H9 (cell line): ENCODE results near the gene PC. TPM values are rescaled to one million over a fixed set of nuclear protein-coding genes. Genes with fewer than 3 reads are reported as not detected.

Experiments
- DNase-seq: peaks from one replicate; pipeline ENCODE4 v3.0.0-alpha.2; 2017
- H2AFZ ChIP-seq: one replicate; pipeline ENCODE4 v1.6.1; 2013; ENCODE audit warnings: mild to moderate bottlenecking, low read length, control low read depth, moderate library complexity
- H2AK5ac ChIP-seq: 2 replicates; pipeline ENCODE4 v1.6.1; 2013; ENCODE audit warnings: low read length, control low read depth, mixed read lengths; ENCODE audit not compliant: insufficient read length
- H2BK120ac ChIP-seq: one replicate; pipeline ENCODE4 v1.6.1; 2013; ENCODE audit warnings: low read depth, mild to moderate bottlenecking, low read length, control low read depth, inconsistent platforms; ENCODE audit not compliant: poor library complexity, severe bottlenecking
- H2BK12ac ChIP-seq: 2 replicates; pipeline ENCODE4 v1.6.1; 2013; ENCODE audit warnings: low read length, control low read depth, mixed read lengths, low read depth; ENCODE audit not compliant: insufficient read length
- H2BK15ac ChIP-seq: 2 replicates; pipeline ENCODE4 v1.6.1; 2013; ENCODE audit warnings: low read depth, low read length, control low read depth
- H2BK20ac ChIP-seq: one replicate; pipeline ENCODE4 v1.6.1; 2013; ENCODE audit warnings: low read depth, mild to moderate bottlenecking, low read length, control low read depth, inconsistent platforms; ENCODE audit not compliant: poor library complexity, severe bottlenecking
- H2BK5ac ChIP-seq: 2 replicates; pipeline ENCODE4 v1.6.1; 2013; ENCODE audit warnings: low read length, control low read depth, mixed read lengths; ENCODE audit not compliant: insufficient read length
- H3K14ac ChIP-seq: 2 replicates; pipeline ENCODE4 v1.6.1; 2013; ENCODE audit warnings: low read length, control low read depth; ENCODE audit not compliant: insufficient read depth
- H3K18ac ChIP-seq: 2 replicates; pipeline ENCODE4 v1.6.1; 2013; ENCODE audit warnings: low read depth, mild to moderate bottlenecking, mixed read lengths, low read length, control low read depth; ENCODE audit not compliant: insufficient read length
- H3K23ac ChIP-seq: 2 replicates; pipeline ENCODE4 v1.6.1; 2013; ENCODE audit warnings: low read length, control low read depth, mixed read lengths, low read depth; ENCODE audit not compliant: insufficient read length
- H3K23me2 ChIP-seq: 2 replicates; pipeline ENCODE4 v1.6.1; 2013; ENCODE audit warnings: low read depth, mild to moderate bottlenecking, mixed read lengths, low read length, control low read depth; ENCODE audit not compliant: insufficient read length, poor library complexity, severe bottlenecking
- H3K27ac ChIP-seq: 2 replicates; pipeline ENCODE4 v1.5.1; 2013; ENCODE audit warnings: low read length, control low read depth, mixed read lengths, low read depth; ENCODE audit not compliant: insufficient read length
- H3K27me3 ChIP-seq: 2 replicates; pipeline ENCODE4 v1.6.1; 2013; ENCODE audit warnings: low read length, control low read depth, inconsistent platforms; ENCODE audit not compliant: insufficient read depth
- H3K4ac ChIP-seq: 2 replicates; pipeline ENCODE4 v1.6.1; 2013; ENCODE audit warnings: low read depth, mild to moderate bottlenecking, control low read depth, inconsistent platforms, low read length, moderate library complexity
- H3K4me1 ChIP-seq: 2 replicates; pipeline ENCODE4 v1.6.1; 2013; ENCODE audit warnings: low read length, control low read depth, inconsistent platforms; ENCODE audit not compliant: insufficient read depth
- H3K4me2 ChIP-seq: 2 replicates; pipeline ENCODE4 v1.6.1; 2013; ENCODE audit warnings: low read length, control low read depth, mixed read lengths; ENCODE audit not compliant: insufficient read length, insufficient read depth
- H3K56ac ChIP-seq: 2 replicates; pipeline ENCODE4 v1.6.1; 2013; ENCODE audit warnings: low read depth, mild to moderate bottlenecking, mixed read lengths, low read length, control low read depth; ENCODE audit not compliant: insufficient read length
- H3K79me1 ChIP-seq: 2 replicates; pipeline ENCODE4 v1.6.1; 2013; ENCODE audit warnings: low read depth, mild to moderate bottlenecking, moderate library complexity, low read length, control low read depth, inconsistent platforms; ENCODE audit not compliant: insufficient read depth, poor library complexity, severe bottlenecking
- H3K79me2 ChIP-seq: 2 replicates; pipeline ENCODE4 v1.6.1; 2013; ENCODE audit warnings: low read length, control low read depth, inconsistent platforms; ENCODE audit not compliant: insufficient read depth
- H3K9ac ChIP-seq: 2 replicates; pipeline ENCODE4 v1.6.1; 2013; ENCODE audit warnings: low read length, control low read depth, mixed read lengths; ENCODE audit not compliant: insufficient read length; ENCODE audit errors: extremely low read depth
- H3K9me3 ChIP-seq: one replicate; pipeline ENCODE4 v1.6.1; 2013; ENCODE audit warnings: low read depth, low read length, inconsistent platforms; ENCODE audit not compliant: control insufficient read depth
- H3T11ph ChIP-seq: one replicate; pipeline ENCODE4 v1.6.1; 2013; ENCODE audit warnings: mild to moderate bottlenecking, low read length, control low read depth, inconsistent platforms
- H4K20me1 ChIP-seq: one replicate; pipeline ENCODE4 v1.6.1; 2013; ENCODE audit not compliant: control insufficient read depth, insufficient read length, insufficient read depth
- H4K5ac ChIP-seq: 2 replicates; pipeline ENCODE4 v1.6.1; 2013; ENCODE audit warnings: low read depth, mild to moderate bottlenecking, mixed read lengths, low read length, control low read depth; ENCODE audit not compliant: insufficient read length
- H4K8ac ChIP-seq: replicated peaks from 2 replicates; pipeline ENCODE4 v1.6.1; 2013; ENCODE audit warnings: low read length, control low read depth, mixed read lengths, low read depth; ENCODE audit not compliant: insufficient read length
- H4K91ac ChIP-seq: 2 replicates; pipeline ENCODE4 v1.6.1; 2013; ENCODE audit warnings: low read depth, mild to moderate bottlenecking, moderate library complexity, mixed read lengths, low read length, control low read depth; ENCODE audit not compliant: insufficient read length
- H3K27ac Mint-ChIP-seq, 3 experiments: 2 replicates in 2 of 3; 3 replicates in 1 of 3; pipeline ENCODE4 v1.8.0; 2020 to 2021; ENCODE audit warnings: mixed read lengths in 3 of 3, mild to moderate bottlenecking in 1 of 3, moderate library complexity in 1 of 3
- H3K27me3 Mint-ChIP-seq: 2 replicates; pipeline ENCODE4 v1.8.0; 2021; ENCODE audit warnings: low read depth, mild to moderate bottlenecking, moderate library complexity, mixed read lengths
- H3K36me3 Mint-ChIP-seq, 3 experiments: 2 replicates in 2 of 3; 3 replicates in 1 of 3; pipeline ENCODE4 v1.8.0; 2020 to 2021; ENCODE audit warnings: low read depth in 3 of 3, mixed read lengths in 3 of 3; ENCODE audit not compliant: insufficient read depth in 1 of 3
- H3K4me1 Mint-ChIP-seq, 2 experiments: 2 replicates each; pipeline ENCODE4 v1.8.0; 2020; ENCODE audit warnings: mixed read lengths in 2 of 2
- H3K4me3 Mint-ChIP-seq, 2 experiments: 2 replicates in 1 of 2; 3 replicates in 1 of 2; pipeline ENCODE4 v1.8.0; 2020 to 2021; ENCODE audit warnings: mild to moderate bottlenecking in 2 of 2, mixed read lengths in 2 of 2, moderate library complexity in 1 of 2
- H3K9me3 Mint-ChIP-seq, 2 experiments: 2 replicates in 1 of 2; 3 replicates in 1 of 2; pipeline ENCODE4 v1.8.0; 2020; ENCODE audit warnings: mild to moderate bottlenecking in 2 of 2, mixed read lengths in 2 of 2, moderate library complexity in 1 of 2
- CTCF ChIP-seq: fragments of 200-600 bp; sonication (generic); conservative IDR thresholded peaks from 3 replicates; pipeline ENCODE4 v1.8.0; 2021; ENCODE audit warnings: antibody characterized with exemption, mild to moderate bottlenecking
- WGBS: extraction: QIAGEN DNeasy Blood & Tissue Kit; methylation state at CpG from one replicate; pipeline ENCODE4 v1.1.7; 2013; ENCODE audit warnings: missing lambda C conversion rate, low lambda C conversion rate, mixed read lengths; ENCODE audit not compliant: insufficient read length; ENCODE audit errors: extremely low coverage; 5-methylcytosine and 5-hydroxymethylcytosine counted together
- total RNA-seq: library from RNA; stranded (reverse); gene quantifications from 2 replicates; pipeline ENCODE4 v1.2.1, GENCODE V29; 2021

The PC gene
- total RNA-seq, 1 experiment from 2014 or later: 32.6 TPM

- no peak overlapping the region for H3K4ac ChIP-seq
- H3K56ac ChIP-seq: no peak overlapping the region
- Mint-ChIP-seq H3K36me3 (peaks cover 13 to 56% (median 37%) of the 10 kb centered on the region in 3 experiments), H3K9me3 (no peaks in the 10 kb centered on the region), H3K4me1 (peaks cover 14 to 16% of the 10 kb centered on the region in 2 experiments), H3K27me3 (peaks cover 2% of the 10 kb centered on the region; the same call in 1 of the 2 replicates), H3K4me3 (peak overlapping the region; percentile 91 to 95), H3K27ac (no peak overlapping the region)
- H2BK120ac ChIP-seq: no peak overlapping the region
- H2BK15ac ChIP-seq: no peak overlapping the region
- peak overlapping the region; percentile 62 for H3K9ac ChIP-seq
- H4K20me1 ChIP-seq: no peaks in the 10 kb centered on the region
- H2BK12ac ChIP-seq: no peak overlapping the region
- no peak for DNase-seq
- H3K4me1 ChIP-seq: no peaks in the 10 kb centered on the region
- no peak overlapping the region for H2AFZ ChIP-seq
- H3K14ac ChIP-seq: no peak overlapping the region
- H2AK5ac ChIP-seq: no peak overlapping the region
- peaks cover 5% of the 10 kb centered on the region for H3K23me2 ChIP-seq
- H3K27me3 ChIP-seq: no peaks in the 10 kb centered on the region
- H3K9me3 ChIP-seq: no peaks in the 10 kb centered on the region
- H4K8ac ChIP-seq: no peak overlapping the region
- no CpG with 5 or more reads among the region's 7 CpGs for WGBS
- peaks cover 10% of the 10 kb centered on the region; the same call in 1 of the 2 replicates for H3K79me2 ChIP-seq
- H3K79me1 ChIP-seq: peaks cover 7% of the 10 kb centered on the region
- no peak overlapping the region for H3T11ph ChIP-seq
- no peak overlapping the region for H2BK20ac ChIP-seq
- H4K91ac ChIP-seq: no peak overlapping the region
- H3K4me2 ChIP-seq: peak overlapping the region; percentile 82
- no peak for TF ChIP-seq CTCF
- no peak overlapping the region for H3K18ac ChIP-seq
- H2BK5ac ChIP-seq: no peak overlapping the region
- no peak overlapping the region for H3K27ac ChIP-seq
- no peak overlapping the region for H4K5ac ChIP-seq
- H3K23ac ChIP-seq: no peak overlapping the region
Measured at GRCh38 chr11:66841861-66842260, 116.3 kb downstream of the PC start.
